ENCODE data around the gene IRF2BP2.

The IRF2BP2 gene

DNA sequence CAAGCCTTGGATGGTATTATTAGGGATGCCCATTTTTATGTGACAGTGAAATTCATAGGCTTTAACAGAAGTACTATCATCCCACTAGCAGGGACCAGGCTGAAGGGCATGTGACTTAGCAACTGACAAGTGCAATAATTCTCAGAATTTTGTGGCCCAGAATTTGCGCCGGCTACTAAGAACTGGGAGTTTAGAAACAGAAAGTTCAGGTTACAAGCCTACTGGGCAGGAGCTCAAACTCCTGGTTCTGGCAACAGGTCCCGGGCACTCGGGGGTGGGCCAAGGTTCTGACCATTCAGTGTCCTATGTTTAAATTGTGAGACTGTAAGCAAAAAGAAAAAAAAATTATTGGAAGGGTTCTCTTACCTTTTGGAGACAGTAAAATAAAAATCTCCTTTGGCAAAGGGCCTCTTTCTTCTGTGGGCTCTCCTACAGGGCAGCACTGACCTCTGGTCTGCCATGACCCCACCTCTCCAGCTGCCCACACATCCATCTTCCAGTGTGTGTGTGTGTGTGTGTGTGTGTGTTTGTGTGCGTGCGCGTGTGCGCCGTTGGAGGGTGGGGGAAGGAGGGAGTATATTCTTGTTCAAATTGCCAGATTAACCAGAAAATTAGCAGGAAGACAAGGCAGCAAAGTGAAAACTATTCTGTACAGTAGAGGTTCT is 26.1 kb downstream of the IRF2BP2 start:
- no peak for DNase-seq (ENCODE audit: low spot score)

DNA sequence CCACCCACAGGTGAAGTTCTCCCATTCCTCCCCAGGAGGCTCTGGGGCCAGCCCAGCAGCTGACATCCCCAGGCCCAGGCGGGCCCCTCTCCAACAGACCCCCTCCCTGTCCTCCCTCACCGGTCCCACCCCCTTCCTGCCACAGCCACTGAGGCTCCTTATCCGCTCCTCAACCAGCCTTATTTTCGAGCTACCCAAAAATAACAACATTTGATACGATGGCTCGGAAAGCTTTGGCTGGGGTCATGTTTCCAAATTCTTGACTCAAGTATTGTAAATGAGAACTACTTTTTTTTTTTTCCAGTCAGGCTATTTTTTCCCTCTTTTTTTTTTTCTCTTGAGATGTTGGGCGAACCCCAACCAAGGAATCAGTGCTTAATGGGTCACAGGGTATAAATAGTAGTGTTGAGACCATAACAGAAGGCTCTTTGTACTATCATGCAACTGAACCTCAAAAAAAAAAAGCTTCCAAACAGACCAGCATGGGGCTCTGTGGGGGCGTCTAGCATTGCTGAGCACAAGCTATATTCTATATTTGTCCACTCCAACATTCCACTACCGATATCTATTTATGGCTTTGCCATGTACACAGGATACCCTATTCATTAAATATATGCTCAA is 27.2 kb downstream of the IRF2BP2 start:
- DNase-seq (ENCODE audit: low spot score): no peak

DNA sequence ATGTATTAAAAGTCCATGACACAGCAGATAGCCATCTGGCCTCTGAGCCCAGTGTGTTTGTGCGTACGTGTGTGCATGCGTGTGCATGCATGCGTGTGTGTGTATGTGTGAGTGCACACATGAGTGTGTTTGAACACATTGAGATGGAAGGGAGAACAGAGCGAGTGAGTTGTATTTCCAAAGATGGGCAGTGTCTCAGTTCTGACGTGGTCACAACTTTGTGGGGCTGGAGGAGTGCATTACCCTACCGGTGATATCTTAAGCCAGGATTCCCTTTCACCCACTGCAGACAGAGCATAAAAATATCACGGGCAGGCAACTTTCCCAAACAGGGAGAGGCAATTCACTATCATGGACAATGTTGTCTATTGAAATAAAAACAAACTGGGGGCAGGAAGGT is 27.8 kb downstream of the IRF2BP2 start:
- DNase-seq (ENCODE audit: low spot score): no peak

DNA sequence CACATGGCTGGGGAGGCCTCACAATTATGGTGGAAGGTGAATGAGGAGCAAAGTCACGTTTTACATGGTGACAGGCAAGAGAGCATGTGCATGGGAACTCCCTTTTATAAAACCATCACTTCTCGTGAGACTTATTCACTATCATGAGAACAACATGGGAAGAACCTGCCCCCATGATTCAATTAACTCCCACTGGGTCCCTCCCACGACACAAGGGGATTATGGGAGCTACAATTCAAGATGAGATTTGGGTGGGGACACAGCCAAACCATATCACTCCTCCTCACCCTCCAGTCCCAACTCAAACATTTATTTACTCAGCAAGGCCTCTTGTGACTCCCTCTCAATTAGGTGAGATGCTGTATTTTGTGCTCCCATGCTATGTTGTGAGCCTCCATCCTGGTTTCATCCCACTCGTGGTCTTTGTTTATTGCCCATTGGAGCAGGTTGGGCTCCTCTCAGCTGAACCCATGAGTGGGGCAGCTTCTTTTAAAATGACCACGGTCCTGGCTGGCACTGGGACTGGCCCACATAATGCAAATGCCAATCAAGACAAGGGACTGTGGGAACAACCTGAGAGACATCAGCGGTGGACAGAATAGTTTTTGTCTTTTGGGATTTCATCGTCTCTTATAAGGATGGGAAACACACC is 28.8 kb downstream of the IRF2BP2 start:
- no peak for DNase-seq (ENCODE audit: low spot score)

DNA sequence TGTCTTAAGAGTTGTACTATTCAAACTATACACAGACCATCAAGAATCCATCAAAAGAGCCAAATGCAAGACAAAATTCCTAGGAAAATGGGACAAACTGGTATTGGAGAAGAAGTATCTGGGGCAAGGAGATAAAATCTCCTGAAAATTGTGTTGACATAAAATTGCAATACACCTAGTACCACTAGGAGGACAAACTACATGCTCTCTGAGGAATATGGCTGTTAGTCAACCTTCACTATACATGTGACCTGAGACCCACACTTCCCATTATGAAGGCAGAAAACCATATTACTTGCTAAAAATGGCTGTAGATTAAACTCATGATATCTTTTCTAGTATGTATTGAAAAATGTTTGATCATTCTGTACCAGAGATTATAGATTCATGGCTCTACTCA is 30.0 kb downstream of the IRF2BP2 start:
- DNase-seq (ENCODE audit: low spot score): no peak

DNA sequence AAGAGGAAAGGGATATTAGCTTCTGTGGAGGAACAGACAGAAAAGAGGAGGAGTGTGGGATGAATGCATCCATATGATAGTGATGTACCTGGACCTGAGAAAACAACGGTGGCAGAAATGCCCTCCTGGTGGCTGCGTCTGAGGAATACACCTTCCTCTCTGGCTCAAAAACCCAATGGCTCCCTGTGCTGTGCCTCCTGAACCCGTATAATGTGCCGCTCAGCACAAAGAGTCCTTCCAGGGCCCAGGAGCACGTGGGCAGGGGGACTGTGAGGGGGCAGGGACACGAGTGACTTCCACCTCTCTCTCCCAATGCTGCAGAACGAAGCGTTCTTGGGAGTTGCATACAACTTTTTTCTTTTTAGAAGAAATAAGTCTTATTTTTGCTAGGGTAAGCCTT is 31.2 kb downstream of the IRF2BP2 start:
- no peak for DNase-seq (ENCODE audit: low spot score)

DNA sequence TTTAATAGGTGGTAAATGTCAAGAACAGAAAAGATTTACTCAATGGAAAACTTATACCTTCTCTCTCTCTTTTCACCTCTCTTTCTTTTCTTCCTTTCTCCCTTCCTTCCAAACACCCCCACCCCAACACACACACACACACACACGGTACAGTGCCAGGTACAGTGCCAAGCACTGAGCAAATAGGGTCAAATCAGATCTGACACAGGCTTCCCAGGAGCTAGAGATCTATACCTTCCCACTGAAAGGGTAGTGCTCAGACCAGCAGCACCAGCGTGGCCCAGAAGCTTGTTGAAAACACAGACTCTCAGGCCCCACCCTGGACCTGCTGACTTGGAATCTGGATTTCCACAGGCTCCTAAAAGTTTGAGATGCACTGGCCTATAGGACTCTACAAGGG is 31.9 kb downstream of the IRF2BP2 start:
- no peak for DNase-seq (ENCODE audit: low spot score)

DNA sequence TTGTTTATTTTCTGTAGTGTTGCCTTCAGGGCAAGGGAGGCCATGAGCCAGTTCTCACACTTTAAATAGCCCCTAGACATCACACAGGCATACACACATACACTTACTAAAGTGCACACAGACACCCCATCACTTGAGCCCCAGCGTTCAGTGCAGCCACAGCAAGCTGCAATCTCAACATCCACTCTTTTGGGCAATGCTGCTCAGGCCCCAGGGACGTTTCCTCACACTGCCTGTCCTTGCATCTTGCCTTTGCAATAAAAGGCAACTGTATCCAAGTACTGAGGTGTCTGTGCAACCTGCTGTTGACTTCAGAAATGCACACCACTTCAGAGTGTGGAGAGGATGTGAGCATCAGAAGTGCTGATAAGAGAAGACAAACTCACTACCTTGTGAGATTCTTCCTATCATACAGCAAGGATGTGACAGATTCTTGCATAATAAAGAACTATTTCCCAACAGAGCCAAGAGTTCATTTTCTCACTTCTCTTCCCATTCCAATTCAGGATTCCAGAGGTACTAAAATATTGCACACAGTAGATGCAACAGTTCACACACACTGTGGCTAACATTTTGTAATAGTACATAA is 36.2 kb downstream of the IRF2BP2 start:
- no peak for DNase-seq (ENCODE audit: low spot score)

DNA sequence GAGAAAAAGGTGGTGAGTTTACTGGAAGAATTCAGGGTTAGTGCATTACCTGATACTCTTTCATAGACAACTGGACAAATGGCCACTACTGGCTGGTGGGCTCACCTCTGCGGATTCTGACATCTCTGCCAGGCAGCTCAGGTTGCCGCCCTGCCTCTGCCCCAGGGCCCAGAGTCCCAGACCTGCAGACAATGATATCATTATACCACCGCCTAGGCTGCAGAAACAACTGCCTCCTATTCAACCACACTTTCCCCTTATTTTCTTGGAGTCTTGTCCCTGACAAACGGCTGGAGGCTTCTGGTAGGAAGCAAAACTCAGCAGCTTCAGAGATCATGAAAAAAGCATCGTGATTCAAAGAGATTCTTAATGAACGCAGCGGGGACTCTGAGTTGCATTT is 37.0 kb downstream of the IRF2BP2 start:
- no peak for DNase-seq (ENCODE audit: low spot score)

DNA sequence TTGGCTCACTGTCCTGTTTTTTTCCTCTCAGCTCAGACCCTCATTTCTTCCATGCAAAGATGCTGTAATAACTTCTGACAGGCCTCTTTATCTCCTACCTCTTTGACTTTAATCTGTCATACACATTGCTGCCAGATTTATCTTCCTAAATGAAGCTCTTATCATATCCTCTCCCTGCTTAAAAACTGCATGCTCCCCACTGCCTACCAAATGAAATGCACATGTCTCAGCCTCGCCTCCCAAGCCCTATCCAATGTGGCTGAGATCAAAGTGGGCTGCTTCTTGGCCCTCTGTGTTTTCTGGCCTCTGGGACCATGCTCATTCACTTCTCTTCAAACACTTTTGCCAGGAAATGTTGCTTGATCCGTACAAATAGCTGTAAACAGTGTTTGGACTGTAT is 38.3 kb downstream of the IRF2BP2 start:
- DNase-seq (ENCODE audit: low spot score): no peak

DNA sequence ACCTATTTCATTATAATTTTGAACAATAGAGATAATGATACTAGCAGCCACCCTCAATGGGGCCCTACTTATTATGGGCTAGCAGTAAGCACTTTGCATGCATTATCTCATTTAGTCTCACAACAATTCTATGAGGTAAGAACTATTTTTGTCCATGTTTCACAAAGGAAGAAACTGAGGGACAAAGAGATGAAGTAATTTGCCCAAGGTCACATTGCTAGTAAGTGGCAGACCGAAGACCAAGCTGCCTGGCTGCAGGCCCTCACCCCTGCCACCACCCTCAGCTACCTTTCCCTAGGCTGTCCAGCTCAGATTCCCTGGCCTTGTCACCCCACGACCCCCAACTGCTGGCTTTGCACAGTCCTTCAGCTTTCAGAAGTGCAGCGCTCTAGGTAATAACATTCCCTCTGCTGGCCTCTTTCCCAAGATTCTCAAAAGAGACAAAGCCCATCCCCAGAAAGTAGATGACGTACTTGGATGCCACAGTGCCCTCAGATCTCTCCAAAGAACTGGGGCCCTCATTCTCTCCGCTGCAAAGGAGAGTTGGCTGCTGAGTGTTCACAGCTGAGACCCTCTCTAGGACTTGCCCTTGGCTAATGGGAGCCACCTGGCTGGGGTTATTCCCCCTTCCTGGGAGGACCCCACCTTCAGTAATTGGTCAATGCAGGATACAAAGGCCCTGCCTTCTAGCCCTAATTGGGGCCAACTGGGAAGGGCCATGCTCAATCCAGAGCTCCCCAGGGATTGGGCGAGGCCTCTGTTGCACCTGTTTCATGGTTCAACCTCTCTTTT is 39.5 kb downstream of the IRF2BP2 start:
- DNase-seq (ENCODE audit: low spot score): no peak

DNA sequence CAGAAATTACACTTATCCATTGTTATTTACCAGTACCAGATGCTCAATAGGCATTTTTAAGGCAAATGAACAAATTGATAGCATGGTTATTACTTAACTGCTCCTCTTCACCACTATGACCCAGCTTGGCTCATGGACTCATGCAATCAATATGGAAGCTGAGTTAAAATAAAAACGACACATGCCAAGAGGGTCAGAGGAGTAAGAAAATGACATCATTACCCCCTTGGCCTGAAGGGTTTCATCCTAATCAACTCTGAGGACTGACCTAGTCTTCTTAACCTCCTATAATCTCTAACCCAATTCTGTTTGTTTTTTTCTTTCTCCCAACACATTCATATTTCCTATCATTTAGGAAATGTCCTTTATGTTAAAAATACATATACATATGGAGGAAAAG is 41.6 kb downstream of the IRF2BP2 start:
- no peak for DNase-seq (ENCODE audit: low spot score)

DNA sequence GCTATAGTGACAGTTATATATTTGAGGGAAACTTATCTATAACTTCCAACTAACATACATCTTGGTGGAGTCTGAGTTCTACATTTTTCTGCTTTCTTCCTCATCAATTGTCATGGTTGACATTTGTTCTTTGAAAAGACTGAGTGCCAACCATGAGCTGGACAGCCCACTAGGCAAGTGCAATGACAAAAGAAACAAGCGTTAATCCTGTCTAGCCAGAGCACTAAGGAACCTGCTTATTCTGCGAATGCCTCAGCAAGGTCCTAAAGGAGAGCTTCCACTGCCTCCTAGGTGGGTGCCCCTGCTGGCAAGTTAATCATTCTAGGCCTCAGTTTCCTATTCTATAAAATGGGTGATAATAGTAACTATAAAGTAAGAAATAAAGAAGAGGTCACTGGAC is 44.8 kb downstream of the IRF2BP2 start:
- DNase-seq (ENCODE audit: low spot score): no peak

DNA sequence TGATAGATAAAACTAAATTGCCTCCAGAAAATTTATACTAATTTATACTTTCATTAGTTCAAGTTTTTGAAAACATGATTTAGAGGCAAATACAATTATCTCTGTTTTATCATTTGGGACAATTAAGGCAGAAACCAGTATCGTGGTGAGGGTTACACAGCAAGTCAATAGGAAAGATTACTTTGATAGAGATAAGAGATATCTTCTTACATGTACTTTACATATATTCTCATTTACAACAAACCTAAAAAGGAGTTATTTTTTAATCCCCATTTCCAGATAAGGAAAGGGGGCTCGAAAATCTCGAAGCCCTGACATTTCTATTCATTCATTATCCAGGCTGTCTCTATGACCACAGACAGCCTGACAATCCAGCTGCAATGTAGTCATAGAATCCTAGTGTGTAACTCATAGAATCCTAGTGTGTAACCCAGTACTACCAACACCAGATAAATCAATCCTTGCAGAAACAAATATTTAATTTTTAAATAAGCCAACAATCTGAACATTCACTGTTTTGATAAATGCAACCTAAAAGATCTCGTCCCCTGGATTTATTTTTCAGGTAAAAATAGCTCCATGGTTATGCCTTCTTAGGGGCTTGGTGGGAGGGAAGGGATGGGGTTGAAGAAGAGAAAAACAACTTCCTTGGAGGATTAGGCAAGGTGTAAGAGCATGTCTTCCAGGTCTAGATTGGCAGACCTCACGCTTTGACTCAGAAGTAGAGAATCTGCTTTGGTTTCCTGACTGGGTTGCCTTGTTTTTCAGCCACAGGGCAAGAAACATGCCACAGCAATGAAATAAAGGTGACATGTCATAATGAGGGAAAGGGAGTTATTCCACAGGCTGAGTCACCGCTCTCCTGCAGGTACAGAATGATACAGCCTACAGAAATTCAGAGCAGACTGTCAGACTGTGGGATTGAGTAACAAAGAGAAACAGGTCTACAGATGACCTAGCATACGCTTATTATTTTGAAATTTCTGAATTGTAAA is 45.6 kb downstream of the IRF2BP2 start:
- no peak for DNase-seq (ENCODE audit: low spot score)

DNA sequence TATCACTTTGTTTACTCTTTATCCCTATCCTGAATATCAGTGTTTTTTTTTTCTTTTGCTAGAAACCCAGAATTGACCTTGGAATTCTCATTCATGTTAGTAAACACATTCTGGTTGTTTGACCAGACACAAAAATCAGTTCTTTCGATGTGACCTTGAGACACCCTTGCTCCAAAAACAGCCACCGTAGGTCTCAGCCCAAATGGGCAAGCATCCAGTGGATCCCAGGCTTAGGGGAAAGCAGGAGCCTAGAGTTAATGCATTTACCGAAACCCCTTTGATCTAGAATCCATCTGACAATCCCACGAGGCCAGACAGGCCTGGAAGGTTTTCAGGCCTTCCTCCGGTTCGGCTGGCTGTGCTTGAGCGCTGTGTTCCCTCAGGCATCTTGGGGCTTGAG is 47.6 kb downstream of the IRF2BP2 start:
- DNase-seq (ENCODE audit: low spot score): no peak

DNA sequence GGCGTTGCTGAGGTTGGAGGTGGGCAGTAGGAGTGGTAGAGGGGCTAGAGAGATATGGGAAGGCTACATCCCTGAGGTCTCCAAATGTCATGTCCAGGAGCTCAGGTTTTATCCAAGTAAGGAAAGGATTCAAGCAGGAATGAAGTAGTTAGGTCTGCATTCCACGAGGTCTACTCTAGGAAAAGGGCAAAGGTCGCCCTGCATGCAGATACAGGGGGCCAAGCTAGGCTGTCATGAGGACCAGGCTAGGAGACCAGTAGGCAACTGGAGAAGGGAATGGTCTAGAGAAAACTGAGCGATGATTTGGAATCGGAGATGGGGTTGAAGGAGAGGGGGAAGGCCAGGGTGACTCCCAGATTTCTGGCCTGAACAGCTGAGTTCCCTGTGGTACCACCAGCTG is 48.7 kb downstream of the IRF2BP2 start:
- DNase-seq (ENCODE audit: low spot score): no peak

DNA sequence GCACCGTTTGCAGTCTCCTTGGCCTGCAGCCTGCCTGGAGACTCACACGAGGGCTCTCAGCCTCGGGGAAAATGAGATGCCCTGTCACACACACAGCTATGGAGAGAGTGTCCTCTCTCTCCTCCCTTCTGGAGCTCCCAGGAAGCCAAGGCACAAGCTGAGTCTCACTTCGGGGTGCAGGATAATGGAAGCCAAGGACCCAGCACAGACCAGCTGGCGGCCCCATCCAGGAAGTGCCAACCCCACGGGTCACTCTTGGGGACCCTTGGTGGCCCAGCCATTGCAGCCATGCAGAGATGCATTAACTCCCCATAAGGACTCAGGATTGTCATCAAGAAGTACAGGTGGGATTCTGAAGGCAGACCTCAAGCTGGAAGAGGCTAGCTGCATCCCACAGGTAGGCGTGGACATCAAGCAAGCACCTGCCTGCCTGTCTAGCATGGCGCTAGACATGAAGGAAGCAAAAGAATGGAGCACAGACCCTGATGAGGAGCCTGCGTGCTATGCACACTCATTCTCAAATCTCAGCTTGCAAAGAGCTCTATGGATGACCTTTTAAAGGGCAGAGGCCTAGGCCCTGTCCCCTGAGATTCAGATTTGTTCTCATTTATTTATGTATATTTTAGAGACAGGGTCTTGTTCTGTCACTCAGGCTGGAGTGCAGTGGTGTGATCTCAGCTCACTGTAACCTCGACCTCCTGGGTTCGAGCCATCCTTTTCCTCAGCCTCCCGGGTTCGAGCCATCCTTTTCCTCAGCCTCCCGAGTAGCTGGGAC is 49.9 kb downstream of the IRF2BP2 start:
- no peak for DNase-seq (ENCODE audit: low spot score)

DNA sequence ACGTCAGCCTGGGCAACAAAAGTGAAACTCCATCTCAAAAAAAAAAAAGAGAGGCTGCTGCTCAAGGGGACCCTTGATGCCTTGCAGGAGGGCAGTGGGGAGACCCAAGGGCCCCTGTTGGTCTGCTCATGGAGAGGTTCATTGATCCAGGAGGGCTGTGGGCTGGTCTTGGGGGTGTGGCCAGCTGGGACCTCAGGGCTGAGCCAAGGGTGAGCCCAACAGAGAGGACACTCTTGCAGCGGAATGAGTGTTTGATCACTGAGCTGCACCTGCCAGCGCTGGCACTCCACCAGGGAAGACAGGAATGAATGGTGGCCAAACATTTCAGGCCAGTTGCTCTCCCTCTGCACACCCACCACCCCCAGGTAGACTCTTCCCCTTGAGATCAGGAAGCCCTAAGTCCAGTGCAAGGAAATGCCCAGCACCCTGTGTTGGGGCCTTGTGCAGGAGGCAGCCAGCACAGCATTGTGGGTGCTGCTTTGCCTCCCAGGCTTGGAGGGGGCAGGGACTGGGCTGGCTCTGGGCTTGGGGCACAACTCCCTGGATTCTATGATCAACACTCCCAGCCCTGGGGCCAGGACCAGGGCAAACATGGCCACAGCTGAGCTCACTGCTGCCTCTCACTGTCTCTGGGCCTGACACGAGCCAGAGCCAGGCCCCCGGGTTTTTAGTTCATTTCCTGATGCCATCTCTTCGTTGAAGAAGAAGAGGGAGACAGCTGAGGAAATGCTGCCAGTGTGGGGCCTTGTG is 50.7 kb downstream of the IRF2BP2 start:
- DNase-seq (ENCODE audit: low spot score): no peak

DNA sequence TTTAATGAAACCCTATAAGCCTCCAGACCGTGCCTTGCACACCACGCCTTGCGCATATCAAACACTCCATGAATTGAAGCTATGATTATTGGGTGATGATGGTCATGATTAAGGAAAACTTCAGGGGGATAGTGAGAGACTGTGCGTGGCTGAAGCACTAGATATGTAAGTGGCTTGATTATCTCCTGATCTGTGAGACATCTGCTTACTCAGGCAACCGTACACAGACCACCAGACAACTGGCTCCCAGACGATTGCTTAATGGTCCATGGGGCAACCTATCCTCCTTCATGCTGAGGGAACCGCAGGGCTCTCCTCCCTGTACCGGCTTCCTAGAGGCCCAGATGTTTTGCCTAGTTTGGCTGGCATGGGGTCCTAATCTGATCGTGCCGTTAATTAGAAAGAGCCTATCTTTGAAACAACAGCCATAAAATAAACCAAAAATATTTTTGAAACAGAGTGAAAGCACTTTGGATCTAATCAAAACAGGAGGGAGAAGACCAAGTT is 51.6 kb downstream of the IRF2BP2 start:
- no peak for DNase-seq (ENCODE audit: low spot score)
